ENCODE data around the gene PTPRN2. TPM values are rescaled to one million over a fixed set of nuclear protein-coding genes. Genes with fewer than 3 reads are reported as not detected.

Gene PTPRN2
- total RNA-seq, 1 experiment from 2014 or later, result 1.1 TPM

GRCh38 chr7:158616050-158616449, 28.4 kb upstream of the PTPRN2 start:
- TF ChIP-seq CTCF (IDR thresholded peaks at IDR 0.05), result no peak
- no peak for TF ChIP-seq REST (IDR thresholded peaks at IDR 0.05; ENCODE audit: insufficient read depth in 1 of 2, low read depth in 2 of 2, low read length in 1 of 2)
- no peak for TF ChIP-seq SIN3A (IDR thresholded peaks at IDR 0.05; ENCODE audit: borderline replicate concordance, insufficient read depth, low read depth, low read length)
- no peak for TF ChIP-seq POLR2AphosphoS5 (IDR thresholded peaks at IDR 0.05; ENCODE audit: low read depth, low read length)
- TF ChIP-seq TCF7L2 (IDR thresholded peaks at IDR 0.05; ENCODE audit: low read depth, low read length), result no peak
- no peak overlapping the region for H3K27ac ChIP-seq (ENCODE audit: low read length)
- intact Hi-C loops (cut with micrococcal nuclease; ENCODE audit: unreplicated experiment), result no loop called here
- no peak overlapping the region for H3K4me3 ChIP-seq (ENCODE audit: low read depth in 2 of 2, low read length in 2 of 2)
- H3K4me1 ChIP-seq (ENCODE audit: control insufficient read depth, insufficient read depth, low read length), result no peaks in the 10 kb centered on the region
- H3K36me3 ChIP-seq (ENCODE audit: control insufficient read depth, insufficient read depth, low read length), result no peaks in the 10 kb centered on the region
- DNase-seq (ENCODE audit: low read depth, low spot score), result no peak
- POLR2A ChIA-PET, result no interaction called here
- no peak for ATAC-seq
- no peaks in the 10 kb centered on the region for H3K9me3 ChIP-seq (ENCODE audit: control insufficient read depth, insufficient read depth, low read depth, low read length)
- no TSS peak for BruUV-seq (replicated peaks)
- in situ Hi-C loops (cut with HindIII; ENCODE audit: low pct_unique_long_range_greater_than_20kb, low sequenced_read_pairs), result no loop called here
- no peaks in the 10 kb centered on the region for H3K27me3 ChIP-seq (ENCODE audit: control insufficient read depth, insufficient read depth, low read length)
- CTCF ChIA-PET, result no interaction called here

GRCh38 chr7:158614700-158615099, 27.1 kb upstream of the PTPRN2 start:
- H3K9me3 ChIP-seq (ENCODE audit: control insufficient read depth, insufficient read depth, low read depth, low read length), result no peaks in the 10 kb centered on the region
- H3K27me3 ChIP-seq (ENCODE audit: control insufficient read depth, insufficient read depth, low read length), result no peaks in the 10 kb centered on the region
- in situ Hi-C loops (cut with HindIII; ENCODE audit: low pct_unique_long_range_greater_than_20kb, low sequenced_read_pairs), result no loop called here
- CTCF ChIA-PET, result no interaction called here
- H3K36me3 ChIP-seq (ENCODE audit: control insufficient read depth, insufficient read depth, low read length), result no peaks in the 10 kb centered on the region
- no peak overlapping the region for H3K27ac ChIP-seq (ENCODE audit: low read length)
- intact Hi-C loops (cut with micrococcal nuclease; ENCODE audit: unreplicated experiment), result no loop called here
- TF ChIP-seq CTCF (IDR thresholded peaks at IDR 0.05) (no peak), SIN3A (IDR thresholded peaks at IDR 0.05; ENCODE audit: borderline replicate concordance, insufficient read depth, low read depth, low read length) (no peak), REST (IDR thresholded peaks at IDR 0.05; ENCODE audit: insufficient read depth in 1 of 2, low read depth in 2 of 2, low read length in 1 of 2) (no peak), POLR2AphosphoS5 (IDR thresholded peaks at IDR 0.05; ENCODE audit: low read depth, low read length) (no peak), TCF7L2 (IDR thresholded peaks at IDR 0.05; ENCODE audit: low read depth, low read length) (no peak)
- no TSS peak for BruUV-seq (replicated peaks)
- POLR2A ChIA-PET, result no interaction called here
- DNase-seq (ENCODE audit: low read depth, low spot score), result no peak
- H3K4me3 ChIP-seq (ENCODE audit: low read depth in 2 of 2, low read length in 2 of 2), result no peak overlapping the region
- no peaks in the 10 kb centered on the region for H3K4me1 ChIP-seq (ENCODE audit: control insufficient read depth, insufficient read depth, low read length)
- no peak for ATAC-seq
